ENCODE data around the gene SMYD3.

SMYD3 gene

GRCh38 chr1:246301553-246302250 lies 205.4 kb downstream of the SMYD3 start:
- no peaks in the 10 kb centered on the region for H3K4me1 ChIP-seq (ENCODE audit: control insufficient read depth, insufficient read depth, low read length)
- H3K4me3 ChIP-seq (ENCODE audit: low read depth, low read length): no peak overlapping the region
- H3K36me3 ChIP-seq (ENCODE audit: control insufficient read depth in 2 of 2, insufficient read depth in 1 of 2, low read length in 2 of 2): no peaks in the 10 kb centered on the region
- TF ChIP-seq ZNF629 (tag by site-specific recombination; IDR thresholded peaks at IDR 0.05) (no peak), ZNF404 (tag by site-specific recombination; IDR thresholded peaks at IDR 0.05) (no peak), ZNF19 (tag by site-specific recombination; IDR thresholded peaks at IDR 0.05; ENCODE audit: low read depth) (no peak), ZNF292 (tag by site-specific recombination; IDR thresholded peaks at IDR 0.05; ENCODE audit: borderline replicate concordance, low read depth) (no peak), PRDM1 (tag by site-specific recombination; IDR thresholded peaks at IDR 0.05) (no peak), ZNF416 (tag by site-specific recombination; IDR thresholded peaks at IDR 0.05) (no peak), ZNF473 (tag by site-specific recombination; IDR thresholded peaks at IDR 0.05) (no peak), ZBTB6 (tag by site-specific recombination; IDR thresholded peaks at IDR 0.05) (no peak), ZNF23 (tag by site-specific recombination; IDR thresholded peaks at IDR 0.05; ENCODE audit: borderline replicate concordance) (no peak), ZNF114 (tag by site-specific recombination; IDR thresholded peaks at IDR 0.05) (no peak), ZNF544 (tag by site-specific recombination; IDR thresholded peaks at IDR 0.05) (no peak), ZNF280C (tag by site-specific recombination; IDR thresholded peaks at IDR 0.05) (no peak), ZBTB11 (tag by site-specific recombination; conservative IDR thresholded peaks at IDR 0.05; ENCODE audit: low read depth) (no peak), SALL2 (tag by site-specific recombination; IDR thresholded peaks at IDR 0.05; ENCODE audit: borderline replicate concordance) (no peak), ZNF274 (IDR thresholded peaks at IDR 0.05; ENCODE audit: low read length) (no peak), ZNF274 (tag by site-specific recombination; IDR thresholded peaks at IDR 0.05; ENCODE audit: borderline replicate concordance) (no peak), ZNF639 (tag by site-specific recombination; IDR thresholded peaks at IDR 0.05) (no peak), BCL6B (tag by site-specific recombination; IDR thresholded peaks at IDR 0.05) (no peak), SP7 (tag by site-specific recombination; IDR thresholded peaks at IDR 0.05) (no peak), ZNF354C (tag by site-specific recombination; IDR thresholded peaks at IDR 0.05; ENCODE audit: borderline replicate concordance, low read depth) (no peak), ATF2 (tag by site-specific recombination; IDR thresholded peaks at IDR 0.05; ENCODE audit: low read depth) (no peak)
- ChIA-PET POLR2A (no interaction called here), CTCF (no interaction called here)
- H3K9me3 ChIP-seq (ENCODE audit: control insufficient read depth, insufficient read depth, low read depth, low read length): no peaks in the 10 kb centered on the region
- H3K27ac ChIP-seq (ENCODE audit: extremely low read depth, low read depth, low read length): no peak overlapping the region
